HG02759 (cell line): ENCODE data around the gene TMIE.

Experiments used
- ATAC-seq: cut with Tn5 transposase; IDR thresholded peaks from one replicate; pipeline ENCODE4 v1.9.1; 2021; ENCODE audit warnings: mild to moderate bottlenecking, moderate library complexity; ENCODE audit not compliant: unreplicated experiment

TMIE gene

DNA sequence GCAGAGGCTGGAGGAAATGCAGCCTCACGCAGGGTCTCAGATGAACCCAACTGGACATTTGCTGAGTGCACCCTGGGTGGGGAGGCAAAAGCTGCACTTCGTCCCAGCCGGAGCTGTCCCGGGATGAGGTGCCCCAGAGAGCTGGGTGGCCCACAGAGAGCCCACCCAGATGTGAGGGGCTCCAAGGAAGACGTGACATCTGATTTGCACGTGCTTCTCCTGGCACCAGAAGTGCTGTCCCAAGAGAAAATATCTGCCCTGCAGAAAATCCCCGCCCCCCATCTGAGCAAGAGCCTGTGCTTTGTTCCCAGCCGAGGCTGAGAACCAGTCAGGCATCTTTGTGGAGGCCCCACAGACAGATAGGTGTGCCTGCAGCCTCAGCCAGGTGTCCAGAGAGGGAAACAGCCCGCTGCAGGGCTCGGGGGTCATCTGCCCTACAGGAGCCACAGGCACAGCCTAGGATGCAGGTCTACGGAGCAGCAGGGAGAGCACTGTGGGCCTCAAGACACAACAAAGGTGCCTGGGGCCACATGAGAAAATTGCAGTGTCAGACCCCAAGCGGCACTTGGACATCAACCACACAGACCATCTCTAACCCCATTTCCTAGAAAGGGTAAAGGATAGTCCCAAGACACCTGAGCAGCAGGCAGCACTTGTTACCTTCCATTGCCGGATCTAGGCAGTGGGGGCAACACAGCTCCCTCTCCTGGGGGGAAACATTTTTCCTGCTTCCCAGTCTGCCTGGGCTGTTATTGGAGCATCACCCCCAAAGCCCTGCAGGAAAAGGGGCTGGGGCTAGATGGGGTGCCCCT, 5.8 kb downstream of the TMIE start:
- ATAC-seq, result no peak

DNA sequence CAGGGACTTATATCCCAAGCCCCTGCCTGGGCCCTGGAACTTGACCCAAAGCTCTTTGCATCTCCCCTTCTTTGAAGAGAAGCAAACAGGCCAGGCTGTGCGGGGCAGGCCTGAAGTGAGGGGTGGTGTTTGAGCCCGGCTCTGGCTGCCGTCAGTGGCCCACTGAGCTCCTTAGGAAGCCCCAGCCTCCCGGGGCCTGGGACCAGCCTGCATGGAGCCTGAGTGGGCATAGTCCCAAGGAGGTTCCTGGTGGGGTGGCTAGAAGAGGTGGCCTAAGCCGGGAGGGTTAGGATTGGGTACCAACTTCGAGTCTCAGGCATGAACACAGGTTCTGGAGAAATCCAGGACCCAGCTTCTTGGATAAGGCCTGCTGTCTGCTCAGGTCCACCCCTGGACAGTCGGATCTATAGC, 6.4 kb downstream of the TMIE start:
- ATAC-seq, result no peak

DNA sequence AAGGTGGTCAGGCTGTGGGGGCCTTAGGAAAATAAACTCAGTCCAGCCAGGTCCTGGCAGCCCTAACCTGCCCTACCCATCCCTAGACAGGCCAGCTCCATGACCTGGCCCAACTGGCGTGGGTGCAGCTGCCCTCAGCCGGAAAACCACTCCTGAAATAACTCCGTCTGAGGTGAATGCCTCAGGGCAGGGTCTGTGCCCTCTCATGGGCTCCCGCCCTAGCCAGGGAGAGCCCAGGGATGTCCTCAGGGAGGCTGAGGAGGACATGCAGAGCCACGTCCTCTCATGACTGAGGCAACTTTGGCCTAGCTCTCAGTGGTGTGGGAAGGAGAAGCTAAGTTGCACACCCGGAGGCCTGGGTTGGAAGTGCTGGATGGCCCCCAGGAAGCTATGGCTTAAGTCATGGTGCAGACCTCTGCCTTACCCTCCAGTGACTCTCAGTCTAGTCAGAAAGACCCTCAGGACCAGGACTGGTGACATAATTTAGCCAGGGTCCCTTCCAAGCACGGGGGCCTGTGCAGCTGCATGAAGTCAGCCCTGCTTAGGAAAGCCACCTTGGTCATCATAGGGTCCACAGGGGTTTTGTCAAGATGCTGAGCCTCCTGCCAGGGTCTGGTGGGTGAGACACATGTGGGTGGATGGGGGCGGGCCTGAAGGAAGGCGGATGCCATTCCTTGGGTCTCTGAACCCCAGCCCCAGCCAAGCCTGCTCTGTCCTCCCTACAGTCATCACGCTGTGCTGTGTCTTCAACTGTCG, 7.4 kb downstream of the TMIE start:
- ATAC-seq, result no peak

DNA sequence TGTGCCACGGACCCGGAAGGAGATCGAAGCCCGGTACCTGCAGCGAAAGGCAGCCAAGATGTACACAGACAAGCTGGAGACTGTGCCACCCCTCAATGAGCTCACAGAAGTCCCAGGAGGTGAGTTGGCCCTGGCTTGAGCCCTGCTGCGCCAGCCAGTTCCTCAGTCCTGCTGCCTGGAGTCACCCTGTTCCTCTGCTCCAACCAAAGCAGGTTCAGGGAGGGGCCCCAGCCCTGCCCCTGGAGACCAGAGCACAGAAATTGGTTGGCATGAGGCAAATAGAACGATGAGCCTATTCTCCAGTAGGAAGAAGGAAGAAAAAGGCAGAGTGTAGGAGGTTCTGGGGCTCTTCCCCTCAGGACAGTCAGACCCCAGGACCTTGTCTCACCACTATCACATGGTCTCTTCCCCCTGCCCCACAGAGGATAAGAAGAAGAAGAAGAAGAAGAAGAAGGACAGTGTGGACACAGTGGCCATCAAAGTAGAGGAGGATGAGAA, 8.0 kb downstream of the TMIE start:
- no peak for ATAC-seq

DNA sequence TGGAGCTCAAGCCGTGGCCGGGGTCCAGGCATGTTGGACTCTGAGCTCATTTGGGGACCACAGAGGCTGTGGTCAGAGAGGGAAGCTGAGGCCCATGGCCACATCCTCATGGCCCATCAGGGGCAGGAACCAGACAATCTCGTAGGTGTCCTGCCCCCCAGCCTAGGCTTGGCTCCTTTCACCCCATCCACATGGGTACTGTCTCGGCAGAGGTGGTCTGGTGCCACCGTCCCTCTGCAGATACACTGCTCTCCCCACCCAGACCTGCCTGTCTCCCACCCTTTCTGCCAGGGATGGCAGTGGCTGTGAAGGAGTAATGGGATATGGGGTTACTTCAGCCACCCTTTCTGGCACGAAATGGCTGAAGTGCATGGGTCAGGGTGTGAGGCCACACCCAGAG, 8.5 kb downstream of the TMIE start:
- no peak for ATAC-seq

DNA sequence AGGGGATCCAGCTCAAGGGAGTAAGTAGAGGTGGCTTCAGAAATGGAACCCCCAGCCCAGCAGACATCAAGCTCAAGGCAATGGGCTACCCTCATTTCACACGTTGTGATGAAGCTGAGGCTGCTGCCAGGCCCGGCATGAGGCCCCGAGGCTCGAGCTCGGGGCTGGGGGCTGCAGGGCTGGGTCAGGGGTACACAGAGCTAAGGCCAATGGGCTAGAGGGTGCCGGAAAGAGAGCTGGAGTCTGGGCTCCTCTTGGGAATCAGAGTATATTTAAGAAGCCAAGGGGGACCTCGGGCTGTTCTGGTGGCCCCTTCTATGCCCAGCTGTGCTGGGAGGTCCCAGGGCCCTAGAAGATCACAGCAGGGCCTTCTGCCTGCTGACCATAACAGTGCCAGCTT, 9.0 kb downstream of the TMIE start:
- ATAC-seq, result no peak

DNA sequence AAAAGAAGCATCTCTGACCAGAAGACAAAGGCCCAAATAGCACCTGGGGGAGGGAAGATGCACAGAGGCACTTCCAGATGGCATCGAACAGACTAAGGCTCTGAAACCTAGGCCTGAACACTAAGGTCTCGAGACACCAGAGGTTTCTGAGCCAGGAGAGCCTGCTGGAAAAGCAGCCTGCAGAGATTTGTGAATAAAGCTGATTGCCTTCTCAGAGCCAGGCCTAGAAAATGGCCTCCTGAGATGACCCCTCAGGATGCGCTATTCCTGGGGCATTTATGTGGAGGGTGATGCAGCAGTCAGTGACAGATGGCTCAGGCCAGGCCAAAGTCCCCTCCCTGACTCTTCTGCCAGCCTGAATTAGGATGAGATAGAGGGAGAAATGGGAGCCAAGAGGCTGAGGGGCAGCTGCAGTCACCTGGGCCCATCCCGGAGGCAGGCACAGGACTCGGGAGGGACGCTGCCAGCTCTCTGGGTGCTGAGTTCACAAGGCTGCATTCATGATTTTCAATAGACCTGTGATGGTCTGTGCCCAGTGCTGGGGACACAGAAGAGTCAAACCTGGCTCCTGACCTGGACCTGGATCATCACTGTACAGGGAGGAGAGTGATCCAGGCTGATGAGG, 9.6 kb downstream of the TMIE start:
- no peak for ATAC-seq

DNA sequence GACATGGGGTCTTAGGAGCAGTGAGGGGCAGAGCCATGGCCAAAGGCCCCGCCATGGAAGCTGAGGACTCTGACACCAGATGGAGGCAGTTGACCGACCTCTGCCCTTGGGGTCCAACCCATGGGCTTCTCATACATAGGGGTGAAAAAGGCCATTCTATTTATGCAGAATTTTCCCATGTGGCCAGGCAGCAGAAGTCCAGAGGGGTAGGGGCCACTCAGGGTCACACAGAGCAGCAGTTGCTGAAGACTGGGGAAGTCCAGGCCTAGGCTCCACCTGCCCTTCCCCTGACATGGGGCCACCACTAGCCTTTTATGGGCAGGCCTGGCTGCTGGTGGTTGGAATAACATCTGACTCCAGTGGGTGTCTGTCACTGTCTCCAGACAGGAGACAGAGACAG, 10.1 kb downstream of the TMIE start:
- no peak for ATAC-seq

DNA sequence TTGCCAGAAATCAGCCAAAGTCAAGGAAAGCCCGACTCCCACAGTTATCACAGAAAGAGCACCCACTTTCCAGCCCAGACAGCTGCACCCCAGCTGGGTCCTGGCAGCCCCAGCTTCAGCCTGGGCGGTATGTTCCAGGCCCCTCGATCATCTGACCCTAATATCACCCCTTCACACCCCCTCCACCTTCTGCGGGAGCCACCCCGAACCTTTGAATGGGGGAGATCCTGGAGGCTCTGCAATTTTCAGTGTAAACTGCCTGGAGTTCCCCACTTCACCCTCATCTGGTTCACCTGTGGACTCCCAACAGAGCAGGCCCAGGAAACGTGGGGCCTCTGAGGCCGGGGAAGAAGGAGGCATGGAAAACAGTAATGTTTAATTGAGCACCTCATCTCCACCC, 10.6 kb downstream of the TMIE start:
- no peak for ATAC-seq

DNA sequence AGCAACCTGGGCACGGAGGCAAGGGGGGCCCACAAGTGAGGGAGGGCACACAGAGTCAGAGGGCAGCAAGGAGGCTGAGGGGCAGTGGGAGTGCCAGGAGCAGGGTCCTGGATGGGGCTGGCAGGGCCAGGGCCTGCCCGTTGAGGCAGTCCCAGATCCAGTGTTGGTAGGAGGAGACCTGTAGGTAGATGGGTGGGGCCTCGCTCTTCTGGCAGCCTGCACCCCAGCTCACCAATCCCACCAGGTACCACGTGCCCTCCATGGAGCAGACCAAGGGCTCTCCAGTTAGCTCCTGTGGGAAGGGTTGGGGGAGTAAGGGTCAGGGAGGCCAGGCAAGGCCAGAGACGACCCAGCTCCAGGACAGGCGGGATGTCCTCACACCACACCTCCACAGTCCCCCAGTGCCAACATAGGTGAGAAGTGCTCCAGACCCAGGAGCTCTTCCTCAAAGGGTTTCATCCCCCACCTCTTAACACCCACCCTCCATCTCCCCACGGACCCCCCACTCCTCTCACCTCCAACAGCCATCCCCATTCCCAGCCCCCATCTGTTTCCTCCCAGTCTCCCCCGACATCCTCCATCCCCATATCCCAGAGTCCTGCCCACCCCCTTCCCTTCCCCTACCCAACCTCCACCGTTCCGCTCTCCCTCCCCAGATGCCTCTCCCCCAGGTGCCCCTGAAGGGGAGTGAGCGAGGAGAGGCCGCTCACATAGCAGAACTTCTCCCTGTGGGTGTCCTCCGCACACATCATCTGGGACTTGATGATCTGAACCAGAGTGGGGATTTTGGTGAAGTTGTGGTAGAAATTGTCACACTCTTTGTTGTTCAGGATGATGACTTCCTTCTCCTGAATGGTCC, 11.2 kb downstream of the TMIE start:
- no peak for ATAC-seq

DNA sequence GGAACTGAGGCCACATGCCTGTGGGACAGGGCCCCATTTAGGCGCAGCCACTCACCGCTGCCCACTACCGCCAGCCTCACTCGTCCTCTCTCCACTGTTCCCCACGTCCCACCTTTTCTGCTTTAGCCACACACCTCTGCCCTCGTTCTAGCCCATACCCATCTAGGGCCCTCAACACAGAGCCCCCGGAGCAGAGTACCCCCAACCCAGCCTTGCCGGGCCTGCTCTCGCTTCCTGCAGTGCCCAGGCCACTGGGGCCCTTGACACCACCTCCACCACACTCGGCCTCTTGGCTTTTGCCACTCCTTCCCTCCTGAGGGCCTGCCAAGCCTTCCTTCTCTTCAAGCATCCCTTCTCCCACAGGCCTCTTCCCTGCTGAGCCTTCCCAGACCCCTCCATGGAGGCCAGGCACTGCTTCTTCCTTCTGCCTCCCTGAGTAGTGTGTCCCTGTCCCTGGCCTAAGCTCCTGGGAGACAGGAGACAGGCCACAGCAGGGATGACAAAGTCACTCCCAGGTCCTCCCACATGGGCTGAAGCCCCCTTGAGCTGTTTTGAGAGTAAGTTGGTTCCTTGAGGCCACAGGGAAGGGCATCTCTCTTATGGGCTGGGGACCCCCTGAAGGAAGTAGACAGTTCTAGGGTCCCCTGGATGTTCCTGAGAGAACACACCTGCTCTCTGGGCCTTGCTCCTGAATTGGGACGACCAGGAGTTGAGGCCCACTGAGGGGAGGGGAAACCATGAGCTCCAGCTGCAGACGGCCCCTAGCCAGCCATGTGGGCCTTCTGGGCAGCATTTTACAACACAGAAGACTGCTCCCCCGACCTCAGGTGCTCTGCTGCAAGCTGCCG, 12.1 kb downstream of the TMIE start:
- ATAC-seq, result no peak

DNA sequence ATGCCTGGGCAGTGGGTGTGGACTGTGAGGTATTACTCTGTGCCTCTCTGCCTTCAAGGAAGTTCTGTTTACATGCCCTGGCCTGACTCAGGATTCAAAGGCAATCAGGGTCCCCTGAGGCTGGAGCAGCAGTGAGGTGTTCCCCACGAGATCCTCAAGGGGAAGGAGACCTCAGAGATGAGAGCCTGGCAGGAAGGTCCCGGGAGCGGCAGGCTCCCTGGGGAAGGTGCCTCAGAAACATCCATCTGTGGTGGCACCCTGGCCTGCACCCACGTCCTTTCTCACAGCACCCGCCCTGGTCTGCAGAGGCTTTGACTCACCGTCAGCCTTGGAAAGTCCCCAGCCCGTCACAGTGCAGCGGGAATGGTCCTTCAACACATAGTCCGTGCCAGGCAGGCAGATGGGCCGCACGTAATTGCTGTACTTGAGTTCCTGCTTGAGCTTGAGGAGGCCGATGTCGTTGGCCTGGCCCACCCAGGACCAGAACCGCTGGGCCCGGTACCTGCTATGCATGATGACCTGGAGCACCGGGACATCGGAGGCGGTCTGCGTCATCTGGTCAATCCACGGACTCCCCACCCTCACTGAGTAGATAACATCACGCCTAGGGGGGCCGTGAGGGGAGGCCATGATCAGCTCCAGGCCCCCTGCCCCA, 12.8 kb downstream of the TMIE start:
- no peak for ATAC-seq

DNA sequence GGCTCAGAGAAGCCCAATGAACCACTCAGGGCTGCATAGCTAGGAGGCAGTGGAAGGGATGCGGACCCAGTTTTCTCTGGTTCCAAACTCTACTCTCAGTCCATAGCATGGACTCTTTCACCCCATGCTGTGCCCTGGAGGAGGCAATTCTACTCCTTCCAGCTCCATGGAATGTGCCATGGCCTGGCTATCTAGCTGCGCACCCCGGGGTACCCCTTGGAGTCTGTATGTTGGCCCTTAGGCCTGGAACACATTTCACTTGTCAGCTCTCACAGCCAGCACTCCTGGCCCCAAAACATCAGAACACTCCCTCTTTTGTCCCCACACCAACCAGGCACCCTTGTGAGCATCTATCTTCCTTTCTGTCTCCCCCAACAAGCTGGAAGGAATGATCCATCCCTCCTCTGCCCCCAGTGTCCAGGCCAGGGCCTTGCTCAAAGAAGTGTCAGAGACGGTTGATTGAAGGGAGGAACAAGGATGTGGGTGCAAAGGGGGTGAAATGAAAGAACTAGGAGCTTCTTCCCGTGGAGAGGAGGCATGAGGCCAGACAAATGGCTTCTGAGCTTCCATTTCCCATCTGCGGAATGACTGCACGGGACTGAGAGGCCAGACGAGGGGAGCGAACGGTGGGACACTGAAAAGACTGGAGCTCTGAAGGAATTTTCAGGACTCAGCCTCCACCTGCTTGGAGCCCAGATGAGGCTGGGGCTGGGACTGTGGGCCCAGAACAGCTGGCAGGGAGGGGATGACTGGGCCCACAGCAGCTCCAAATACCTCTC, 13.7 kb downstream of the TMIE start:
- no peak for ATAC-seq

DNA sequence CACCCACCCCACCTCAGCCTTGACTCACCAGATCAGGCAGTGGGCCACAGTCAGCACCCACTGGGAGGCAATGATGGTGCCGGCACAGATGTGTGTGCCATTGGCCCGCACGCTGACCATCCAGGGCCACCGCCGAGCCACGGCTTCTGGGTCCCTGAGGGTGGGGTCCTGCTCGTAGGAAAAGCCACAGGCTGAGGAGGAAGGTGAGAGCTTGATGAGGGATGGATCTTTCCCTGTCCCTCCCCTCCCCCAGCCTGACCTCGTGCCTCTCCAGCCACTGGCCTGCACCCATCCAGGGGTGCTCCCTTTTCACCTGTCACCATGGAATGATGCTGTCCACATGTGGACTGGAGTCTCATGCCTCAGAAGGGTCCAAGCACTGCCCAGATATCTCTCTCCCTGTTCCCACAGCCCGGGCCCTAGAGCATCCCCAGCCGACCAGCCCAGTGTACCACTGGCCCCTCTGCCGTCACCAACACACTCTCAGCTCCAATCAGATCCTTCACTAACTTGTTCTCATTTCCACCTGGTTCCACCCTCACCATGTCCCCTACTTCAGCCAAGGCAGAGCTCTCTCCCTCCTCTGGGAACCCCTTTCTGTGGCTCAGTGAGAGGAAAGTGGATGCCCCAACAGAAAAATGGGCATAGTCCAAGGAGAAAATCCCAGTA, 14.4 kb downstream of the TMIE start:
- no peak for ATAC-seq

DNA sequence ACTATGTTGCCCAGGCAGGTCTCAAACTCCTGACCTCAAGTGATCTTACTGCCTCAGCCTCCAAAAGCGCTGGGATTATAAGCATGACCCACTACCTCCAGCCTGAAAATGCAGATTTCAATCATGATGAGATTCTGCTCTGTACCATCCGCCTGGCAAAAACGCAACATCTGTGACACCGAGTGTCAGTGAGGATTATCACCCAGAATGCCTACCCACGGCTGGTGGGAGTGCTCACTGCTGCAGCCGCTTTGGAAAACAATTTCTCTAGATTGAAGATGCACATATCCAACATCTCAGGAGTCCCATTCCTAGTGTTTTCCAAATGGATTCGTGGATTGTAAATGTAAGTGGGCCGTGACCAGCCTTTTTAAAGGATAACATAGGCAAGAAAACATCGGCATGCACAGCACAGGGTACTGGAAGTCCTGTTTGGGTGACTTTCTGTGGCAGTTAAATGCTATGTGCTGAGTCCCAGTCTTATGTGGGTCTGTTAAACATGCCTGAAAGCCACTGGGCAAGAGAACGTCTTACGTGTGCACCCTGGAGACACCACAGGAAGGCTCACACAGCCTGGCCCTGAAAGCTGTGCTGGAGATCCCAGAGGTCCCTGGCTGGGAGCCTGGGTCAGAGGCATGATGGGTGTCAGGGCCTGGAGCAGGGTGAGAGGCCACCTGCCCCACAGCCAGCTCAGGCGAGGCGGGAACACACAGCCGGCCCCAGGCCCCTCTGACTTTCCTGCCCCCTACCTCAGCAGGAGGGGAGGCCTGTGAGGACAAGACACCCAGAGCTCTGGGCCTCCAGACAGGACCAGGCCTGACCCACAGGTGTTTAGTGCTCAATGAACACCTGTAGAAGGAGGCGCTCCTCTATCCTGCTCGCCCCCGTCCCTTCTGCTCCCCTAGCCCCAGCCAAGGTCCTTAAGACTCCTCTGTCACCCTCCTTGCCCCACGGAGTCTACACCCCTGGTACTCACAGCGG, 15.6 kb downstream of the TMIE start:
- ATAC-seq, result no peak

DNA sequence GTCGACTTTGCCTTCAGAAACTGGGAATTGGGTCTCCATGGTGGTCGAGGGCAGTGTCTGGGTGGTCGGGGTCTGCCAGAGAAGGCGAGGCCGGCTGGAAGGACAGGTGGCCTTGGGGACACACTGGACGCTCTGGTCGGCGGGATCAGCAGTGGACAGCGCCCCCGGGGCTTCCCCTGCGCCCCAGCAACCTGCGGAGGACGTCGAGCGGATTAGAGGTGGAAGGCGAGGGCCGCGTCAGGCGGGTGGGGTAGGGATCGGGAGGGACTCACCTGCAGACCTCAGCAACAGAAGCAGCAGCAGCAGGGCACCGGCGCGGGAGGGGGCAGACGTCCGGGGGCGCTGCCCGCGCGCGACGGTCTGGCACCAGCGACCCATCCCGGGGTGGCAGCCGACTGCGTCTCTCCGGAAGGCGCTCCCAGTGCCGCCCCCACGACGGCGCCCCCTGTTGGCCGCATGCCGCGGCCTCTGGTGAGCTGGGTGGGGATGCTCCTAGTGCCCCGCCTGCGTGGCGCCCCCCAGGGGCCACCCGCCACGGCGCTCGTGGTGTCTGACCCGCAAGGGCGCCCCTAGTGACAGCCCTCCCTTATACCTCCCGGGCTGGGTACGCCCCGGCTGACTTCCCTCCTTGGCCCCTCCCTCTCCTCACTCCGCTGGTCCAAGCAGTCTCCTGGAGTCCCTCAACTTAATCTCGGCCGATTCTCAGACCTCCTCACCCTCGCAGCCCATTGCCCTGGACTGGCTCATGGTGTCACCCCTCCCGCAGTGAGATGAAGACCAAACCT, 16.4 kb downstream of the TMIE start, which contains the start of gene PRSS50:
Gene PRSS50 (minus strand): TSS at position 423 of the 785 bp plus-strand sequence. CDS start 45 bp downstream, at position 378.
- ATAC-seq, result no peak
